GM18858 (cell line): Measurements from ENCODE around the gene MINPP1.
"Not testable (repeated sequence)": the region's sequence is repeated elsewhere in the genome, so short reads cannot be mapped to it uniquely, and the experiment has no call there.

ENCODE experiments used
- ATAC-seq: cut with Tn5 transposase; IDR thresholded peaks from one replicate; pipeline ENCODE4 v1.9.1; 2021; ENCODE audit not compliant: unreplicated experiment

Gene MINPP1

GRCh38 chr10:87560495-87561129 lies 55.9 kb downstream of the MINPP1 start:
- ATAC-seq: no peak

- ATAC-seq: no peak
Measured at GRCh38 chr10:87562750-87563149, 58.1 kb downstream of the MINPP1 start.

DNA sequence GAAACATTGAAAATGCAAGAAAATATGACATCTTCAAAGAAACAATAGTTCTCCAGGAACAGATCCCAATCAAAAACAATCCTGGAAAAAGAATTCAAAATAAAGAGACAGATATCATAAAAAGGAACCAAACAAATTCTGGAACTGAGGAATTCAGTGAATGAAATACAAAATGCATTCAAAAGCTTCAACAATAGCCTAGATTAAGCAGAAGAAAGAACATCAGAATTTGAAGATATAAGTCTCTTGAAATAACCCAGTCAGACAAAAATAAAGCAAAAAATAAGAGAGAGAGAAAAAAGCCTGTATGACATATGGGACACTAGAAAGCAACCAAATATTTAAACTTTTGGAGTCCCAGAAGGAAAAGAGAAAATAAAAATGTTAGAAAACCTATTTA lies 60.3 kb downstream of the MINPP1 start:
- ATAC-seq: no peak

DNA sequence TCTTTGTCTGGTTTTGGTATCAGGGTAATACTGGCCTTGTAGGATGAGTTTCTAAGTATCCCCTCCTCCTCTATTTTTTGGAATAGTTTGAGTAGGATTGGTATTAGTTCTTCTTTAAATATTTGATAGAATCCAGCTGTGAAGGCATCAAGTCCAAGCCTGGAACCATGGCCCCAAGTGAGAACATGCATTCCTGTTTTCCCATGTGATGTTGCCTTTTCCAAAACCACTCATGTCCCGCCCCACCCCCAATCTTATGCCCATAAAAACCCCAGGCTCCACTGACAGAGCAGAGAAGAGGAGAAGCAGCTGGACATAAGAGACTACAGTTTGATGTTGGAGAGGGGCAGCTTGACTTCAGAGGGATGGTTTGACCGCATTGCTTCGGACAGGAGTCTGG lies 71.2 kb downstream of the MINPP1 start:
- ATAC-seq: no peak

DNA sequence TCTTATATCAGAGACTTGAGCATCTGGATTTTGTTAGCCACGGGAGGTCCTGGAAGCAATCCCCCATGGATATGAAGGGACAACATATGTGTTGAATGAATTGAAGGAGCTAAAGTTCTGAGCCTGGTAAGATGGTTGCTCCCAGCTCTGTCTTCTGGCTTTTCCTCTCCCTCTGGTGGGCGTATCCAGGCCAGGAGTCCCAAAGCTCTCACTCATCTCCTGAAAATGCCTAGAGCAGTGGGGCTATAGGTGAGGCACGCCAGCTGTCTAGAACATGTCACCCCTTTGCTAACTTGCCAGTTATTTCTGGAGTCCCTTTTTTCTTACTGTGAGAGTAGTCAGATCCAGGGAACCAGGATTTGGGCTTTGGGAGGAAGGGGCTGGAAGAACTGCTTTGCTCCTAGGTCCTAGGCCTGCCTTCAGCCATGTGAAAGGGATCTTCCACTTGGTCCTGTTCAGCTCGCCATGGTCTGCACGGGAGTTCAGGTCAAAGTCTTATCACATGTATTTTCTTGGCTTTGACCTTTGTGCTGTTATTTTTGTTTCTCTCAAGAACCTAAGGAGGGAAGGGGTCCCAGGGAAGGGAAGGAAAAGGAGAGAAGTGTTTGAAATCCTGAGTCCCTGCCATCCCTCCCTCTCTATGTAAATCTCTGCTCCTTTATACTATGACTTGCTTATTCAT lies 73.6 kb downstream of the MINPP1 start:
- ATAC-seq: no peak

DNA sequence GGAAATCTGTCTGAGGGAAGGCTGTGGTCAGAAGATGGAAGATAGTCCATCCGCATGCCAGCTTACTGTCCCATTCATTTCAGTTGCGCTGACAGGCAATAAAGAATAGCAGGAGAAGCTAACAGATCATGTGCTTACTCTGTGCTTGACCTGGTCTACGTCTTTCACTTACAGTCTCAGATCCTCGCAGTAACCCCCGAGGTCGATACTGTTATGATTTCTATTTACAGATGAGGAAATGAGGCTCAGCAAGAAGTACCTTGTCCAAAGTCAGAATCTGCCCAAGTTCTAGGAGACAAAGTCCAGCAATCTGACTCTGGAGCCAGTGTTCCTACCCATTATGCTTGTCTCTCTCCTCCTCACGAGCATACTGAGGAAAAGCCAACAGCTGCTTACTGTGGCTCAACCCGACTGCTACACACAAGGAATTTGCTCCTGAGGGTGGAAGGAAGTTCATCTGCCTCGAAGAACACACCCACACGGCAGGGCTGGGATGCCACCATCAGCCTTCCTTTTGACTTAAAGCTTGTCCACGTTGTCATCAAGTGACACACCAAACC lies 74.2 kb downstream of the MINPP1 start:
- no peak for ATAC-seq

- no peak for ATAC-seq
Measured at GRCh38 chr10:87579563-87579962, 74.9 kb downstream of the MINPP1 start.

GRCh38 chr10:87580016-87580415 lies 75.3 kb downstream of the MINPP1 start:
- ATAC-seq: no peak

DNA sequence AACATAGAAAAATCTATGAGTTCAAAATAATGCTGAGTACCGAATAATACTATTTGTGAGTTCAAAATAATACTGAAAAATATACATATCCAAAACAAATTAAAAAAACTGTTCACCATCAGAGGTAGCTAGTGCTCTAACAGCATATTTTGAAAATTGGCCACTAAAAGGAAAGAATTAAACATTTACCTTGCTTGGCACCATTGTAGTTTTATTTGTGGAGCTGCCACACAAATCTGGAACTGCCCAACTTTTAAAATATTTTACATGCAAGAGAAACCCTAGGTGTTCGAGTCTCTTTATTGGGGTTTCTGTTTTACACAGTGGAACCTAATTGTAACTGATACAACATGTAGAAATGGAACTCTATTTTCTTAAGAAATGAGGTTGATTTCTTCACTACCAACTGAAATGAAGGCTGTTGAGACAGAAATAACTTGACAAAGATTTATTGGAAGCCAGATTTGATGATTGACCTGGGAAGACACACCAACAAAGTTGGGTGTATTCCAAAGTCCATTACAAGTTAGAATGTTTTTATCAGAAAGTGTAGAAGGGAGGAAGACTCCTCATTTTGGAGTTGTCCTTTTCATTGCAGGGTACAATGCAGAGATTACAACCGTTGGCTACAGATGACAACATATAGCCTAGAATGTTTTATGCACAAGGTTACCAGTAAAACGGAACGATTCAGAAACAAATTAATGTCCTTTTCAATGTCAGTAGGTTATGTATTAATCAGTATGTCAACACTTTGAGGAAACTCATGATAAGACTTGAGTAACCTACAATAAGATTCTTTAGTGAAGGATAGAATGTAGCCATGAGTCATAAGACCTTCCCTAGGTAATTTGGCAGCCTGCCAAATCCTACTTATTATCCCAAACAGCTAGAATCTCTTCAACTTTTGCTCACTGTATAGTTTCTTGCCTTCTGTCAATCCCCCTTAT lies 81.1 kb downstream of the MINPP1 start:
- no peak for ATAC-seq

DNA sequence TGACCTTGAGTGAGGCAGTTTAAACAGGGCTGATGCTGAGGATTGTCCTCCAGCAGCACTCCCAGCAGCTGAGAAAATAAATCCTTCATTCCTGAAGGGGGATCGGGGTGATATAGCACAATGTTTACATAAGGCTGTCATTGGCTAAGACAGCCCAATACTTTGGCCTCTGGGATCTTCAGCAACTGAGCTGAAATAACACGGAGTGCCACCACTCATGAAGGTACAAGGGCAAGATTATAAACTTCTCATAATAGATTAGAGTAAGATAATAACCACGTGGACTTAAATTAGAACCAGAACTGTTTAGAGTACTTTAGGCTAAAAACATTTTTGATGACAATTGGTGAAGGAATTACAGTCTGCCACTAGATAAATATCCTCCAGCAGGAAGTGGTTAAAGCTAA lies 85.0 kb downstream of the MINPP1 start:
- no peak for ATAC-seq

DNA sequence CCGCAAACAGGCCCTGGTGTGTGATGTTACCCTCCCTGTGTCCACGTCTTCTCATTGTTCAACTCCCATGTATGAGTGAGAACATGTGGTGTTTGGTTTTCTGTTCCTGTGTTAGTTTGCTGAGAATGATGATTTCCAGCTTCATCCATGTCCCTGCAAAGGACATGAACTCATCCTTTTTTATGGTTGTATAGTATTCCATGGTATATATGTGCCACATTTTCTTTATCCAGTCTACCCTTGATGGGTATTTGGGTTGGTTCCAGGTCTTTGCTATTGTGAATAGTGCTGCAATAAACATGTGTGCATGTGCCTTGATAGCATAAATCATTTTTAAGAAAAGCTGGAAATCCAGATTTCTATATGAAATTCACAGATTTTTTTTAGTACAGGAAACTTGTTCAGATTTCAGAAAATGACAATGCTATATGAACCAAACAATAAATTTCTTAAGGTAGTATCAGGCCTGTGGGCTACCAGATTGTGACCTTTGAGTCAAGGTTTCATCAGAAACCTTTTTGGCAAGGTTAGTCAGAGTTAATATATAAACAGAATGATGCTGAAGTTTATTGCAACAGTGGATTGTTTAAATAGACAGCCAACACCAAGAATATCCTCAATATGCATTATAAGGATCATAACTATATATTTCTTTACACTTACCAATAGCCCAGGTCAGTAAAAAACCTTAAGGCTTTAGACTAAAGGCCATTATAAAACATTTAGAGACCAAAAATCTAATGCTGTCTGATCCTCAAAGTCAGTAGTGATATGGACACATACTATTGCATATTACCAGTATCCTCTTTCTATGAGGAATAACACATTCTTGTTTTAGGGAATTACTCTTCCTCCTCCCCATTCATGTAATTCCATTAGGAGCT lies 86.3 kb downstream of the MINPP1 start:
- ATAC-seq: no peak

DNA sequence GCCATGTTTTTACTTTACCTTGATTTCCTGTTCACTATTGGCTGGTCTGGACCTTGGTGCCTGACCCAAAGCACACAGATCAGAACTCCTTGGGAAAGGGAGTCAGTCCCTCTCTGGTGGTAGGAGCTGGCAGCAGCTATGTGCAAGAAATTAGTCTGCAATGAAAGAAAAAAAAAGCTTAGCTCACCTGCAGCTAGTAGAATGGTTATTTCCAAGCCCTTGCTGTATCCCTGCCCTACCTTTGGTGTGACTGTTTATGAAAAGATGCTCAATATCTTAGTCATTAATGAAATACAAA lies 86.8 kb downstream of the MINPP1 start:
- no peak for ATAC-seq

GRCh38 chr10:87592920-87593319 lies 88.2 kb downstream of the MINPP1 start:
- ATAC-seq: not testable (repeated sequence)

DNA sequence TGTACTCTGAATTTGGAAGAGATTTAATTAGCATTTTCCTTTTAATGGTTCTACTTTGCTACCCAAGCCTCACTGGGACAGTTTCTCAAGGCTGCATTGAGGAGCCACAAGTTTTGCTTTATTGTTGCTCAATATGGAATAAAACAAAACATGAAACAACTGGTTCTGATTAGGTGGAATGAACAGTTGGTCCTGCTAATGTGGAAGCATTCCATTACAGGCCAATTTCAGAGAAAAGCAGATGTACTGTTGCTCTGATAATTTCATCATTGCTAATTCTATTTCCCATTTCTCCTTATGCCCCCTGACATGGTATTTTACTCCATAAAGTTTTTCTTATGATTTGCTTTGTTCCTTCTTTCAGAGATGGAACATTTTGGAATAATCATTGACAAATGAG lies 89.0 kb downstream of the MINPP1 start:
- ATAC-seq: no peak

- ATAC-seq: no peak
Measured at GRCh38 chr10:87594181-87594580, 89.5 kb downstream of the MINPP1 start.

GRCh38 chr10:87594864-87595263 lies 90.2 kb downstream of the MINPP1 start:
- no peak for ATAC-seq

DNA sequence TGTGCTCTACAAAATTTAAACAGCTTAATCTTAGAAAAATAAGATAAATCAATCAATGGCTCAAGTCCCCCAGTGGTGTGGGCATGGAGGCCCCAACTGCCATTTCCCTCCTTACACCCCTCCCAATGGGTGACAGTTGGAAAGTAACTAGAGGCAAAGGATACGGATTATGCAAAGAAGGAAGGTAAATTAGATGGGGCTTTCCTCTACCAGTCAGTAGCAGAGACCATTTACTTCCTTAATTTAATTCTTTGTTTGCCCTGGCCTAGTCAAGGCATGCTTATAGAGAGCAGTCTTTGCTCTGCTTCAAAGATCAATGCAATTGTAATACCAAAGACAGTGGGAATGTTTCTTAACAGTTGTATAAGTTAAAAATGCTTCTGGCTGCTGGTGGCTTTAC lies 91.7 kb downstream of the MINPP1 start:
- no peak for ATAC-seq

DNA sequence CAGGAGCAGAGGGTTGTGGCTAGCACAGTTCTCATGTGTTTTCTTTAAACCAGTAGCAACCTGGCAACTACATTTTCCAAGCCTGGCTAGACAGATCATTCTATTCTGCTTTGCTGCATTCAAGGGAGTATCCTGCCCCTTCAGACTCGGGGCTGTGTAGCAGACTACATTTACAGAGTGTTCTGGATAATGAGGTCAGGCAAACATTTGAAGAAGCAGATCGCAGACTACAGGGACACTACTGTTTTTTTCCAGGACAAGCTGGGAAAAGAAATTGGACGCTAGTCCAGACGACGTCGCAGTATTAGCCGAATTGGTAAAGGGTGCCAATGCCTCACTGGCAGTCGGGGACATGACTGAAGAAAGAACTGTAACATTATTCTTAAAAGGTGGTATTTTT lies 94.0 kb downstream of the MINPP1 start:
- no peak for ATAC-seq

- no peak for ATAC-seq
Measured at GRCh38 chr10:87600581-87600980, 95.9 kb downstream of the MINPP1 start.
